OCI-LY3 (cell line): ENCODE measurements around the gene HMGB1.

ENCODE experiments used
- H2AFZ ChIP-seq: fragments of 200-600, 300-600 bp; shearing (Covaris generic); 2 replicates; pipeline ENCODE4 v1.6.0; 2014; ENCODE audit warnings: antibody characterized with exemption, low read depth, low read length
- H3K27ac ChIP-seq: fragments of 200-600, 300-600 bp; sonication (generic); 2 replicates; pipeline ENCODE4 v1.5.1; 2014; ENCODE audit warnings: mild to moderate bottlenecking, low read length, moderate library complexity, mixed read lengths
- H3K27me3 ChIP-seq: fragments of 200-600, 300-600 bp; sonication (generic); 2 replicates; pipeline ENCODE4 v1.6.1; 2014; ENCODE audit warnings: low read depth, low read length, mixed read lengths
- H3K36me3 ChIP-seq: fragments of 200-600, 300-600 bp; sonication (generic); replicated peaks from 2 replicates; pipeline ENCODE3; 2014; ENCODE audit warnings: low read depth, low read length, mixed read lengths
- H3K4me1 ChIP-seq: fragments of 300-600, 200-600 bp; sonication (generic); 2 replicates; pipeline ENCODE4 v1.6.1; 2014; ENCODE audit warnings: low read length, mixed read lengths
- H3K4me2 ChIP-seq: fragments of 200-600, 300-600 bp; sonication (generic); 2 replicates; pipeline ENCODE4 v1.6.1; 2014; ENCODE audit warnings: low read length, mixed read lengths
- H3K4me3 ChIP-seq: fragments of 300-600, 200-600 bp; sonication (generic); 2 replicates; pipeline ENCODE4 v1.5.1; 2014; ENCODE audit warnings: antibody characterized with exemption, mild to moderate bottlenecking, low read length, moderate library complexity
- H3K79me2 ChIP-seq: fragments of 300-600, 200-600 bp; shearing (Covaris generic); 2 replicates; pipeline ENCODE4 v1.6.1; 2014; ENCODE audit warnings: mild to moderate bottlenecking, low read length, mixed read lengths
- H3K9ac ChIP-seq: fragments of 300-600, 200-600 bp; shearing (Covaris generic); 2 replicates; pipeline ENCODE4 v1.6.0; 2014; ENCODE audit warnings: mild to moderate bottlenecking, low read length, moderate library complexity
- H3K9me3 ChIP-seq: fragments of 200-600, 300-600 bp; shearing (Covaris generic); 2 replicates; pipeline ENCODE4 v1.6.1; 2014; ENCODE audit warnings: low read length, mixed read lengths; ENCODE audit not compliant: insufficient read depth
- H4K20me1 ChIP-seq: fragments of 200-600, 300-600 bp; sonication (generic); 2 replicates; pipeline ENCODE4 v1.6.1; 2016; ENCODE audit warnings: low read length, mixed read lengths; ENCODE audit not compliant: insufficient read depth
- EZH2phosphoT487 ChIP-seq: fragments of 200-600 bp; shearing (Covaris generic); IDR thresholded peaks from 2 replicates; pipeline ENCODE4 v1.6.1; 2018; ENCODE audit warnings: antibody characterized with exemption, mixed run types, low read depth
- TF ChIP-seq, protein P1 (sequence below): fragments of 200-600, 300-600 bp; sonication (generic); IDR thresholded peaks from 2 replicates; pipeline ENCODE4 v1.5.1; 2014; ENCODE audit warnings: antibody characterized with exemption, low read length, low read depth

Gene HMGB1

DNA sequence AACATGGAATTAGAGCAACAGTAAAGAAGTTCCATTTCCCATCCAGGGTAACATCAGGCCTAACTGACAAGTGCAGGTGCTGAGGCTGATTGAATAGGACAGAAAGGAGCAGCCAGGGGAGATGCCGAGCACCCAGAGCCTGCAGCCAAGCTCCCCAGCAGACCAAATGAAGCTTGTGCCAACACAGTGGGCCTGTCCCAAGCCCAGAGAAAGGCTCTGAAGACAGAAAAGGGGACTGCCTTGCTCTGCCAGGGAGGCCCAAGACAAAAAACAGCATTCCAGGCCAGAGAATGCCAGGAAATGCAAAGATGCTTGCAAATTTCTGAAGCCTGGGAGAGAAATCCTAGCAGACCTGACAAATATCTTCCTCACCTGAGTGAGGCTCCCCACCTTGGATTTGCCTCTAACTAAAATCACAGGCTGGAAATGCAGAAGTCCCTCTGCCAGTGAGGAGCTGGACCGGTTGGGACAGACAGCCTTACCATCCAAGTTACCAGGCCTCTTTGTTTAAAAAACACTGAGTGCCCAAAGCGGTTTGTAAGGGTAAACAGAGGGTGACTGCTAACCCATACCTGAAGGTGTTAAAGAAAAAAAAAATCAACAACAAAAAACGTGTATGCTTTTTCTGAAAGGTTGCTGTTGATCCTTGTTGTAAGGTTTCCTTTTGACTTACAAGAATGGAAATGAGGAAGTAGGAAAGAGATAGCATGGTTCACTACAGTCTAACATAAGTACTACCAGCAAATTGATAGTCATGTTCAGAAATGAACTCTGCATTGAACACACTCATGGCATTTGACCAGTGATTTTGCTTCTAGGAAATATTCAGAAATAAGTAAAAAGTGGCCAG is 11.8 kb upstream of the HMGB1 start:
- H3K9me3 ChIP-seq: no peaks in the 10 kb centered on the region
- peak overlapping the region; percentile 38 for H3K4me3 ChIP-seq
- H3K79me2 ChIP-seq: no peaks in the 10 kb centered on the region
- H3K27me3 ChIP-seq: peaks cover 31% of the 10 kb centered on the region
- no peaks in the 10 kb centered on the region for H4K20me1 ChIP-seq
- H3K27ac ChIP-seq: no peak overlapping the region
- no peak overlapping the region for H3K9ac ChIP-seq
- no peaks in the 10 kb centered on the region for H3K36me3 ChIP-seq
- TF ChIP-seq, protein P1, sequence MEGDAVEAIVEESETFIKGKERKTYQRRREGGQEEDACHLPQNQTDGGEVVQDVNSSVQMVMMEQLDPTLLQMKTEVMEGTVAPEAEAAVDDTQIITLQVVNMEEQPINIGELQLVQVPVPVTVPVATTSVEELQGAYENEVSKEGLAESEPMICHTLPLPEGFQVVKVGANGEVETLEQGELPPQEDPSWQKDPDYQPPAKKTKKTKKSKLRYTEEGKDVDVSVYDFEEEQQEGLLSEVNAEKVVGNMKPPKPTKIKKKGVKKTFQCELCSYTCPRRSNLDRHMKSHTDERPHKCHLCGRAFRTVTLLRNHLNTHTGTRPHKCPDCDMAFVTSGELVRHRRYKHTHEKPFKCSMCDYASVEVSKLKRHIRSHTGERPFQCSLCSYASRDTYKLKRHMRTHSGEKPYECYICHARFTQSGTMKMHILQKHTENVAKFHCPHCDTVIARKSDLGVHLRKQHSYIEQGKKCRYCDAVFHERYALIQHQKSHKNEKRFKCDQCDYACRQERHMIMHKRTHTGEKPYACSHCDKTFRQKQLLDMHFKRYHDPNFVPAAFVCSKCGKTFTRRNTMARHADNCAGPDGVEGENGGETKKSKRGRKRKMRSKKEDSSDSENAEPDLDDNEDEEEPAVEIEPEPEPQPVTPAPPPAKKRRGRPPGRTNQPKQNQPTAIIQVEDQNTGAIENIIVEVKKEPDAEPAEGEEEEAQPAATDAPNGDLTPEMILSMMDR: no peak
- no peak for TF ChIP-seq EZH2phosphoT487
- no peak overlapping the region for H2AFZ ChIP-seq
- peaks cover 16% of the 10 kb centered on the region for H3K4me1 ChIP-seq
- H3K4me2 ChIP-seq: peak overlapping the region; percentile 63

DNA sequence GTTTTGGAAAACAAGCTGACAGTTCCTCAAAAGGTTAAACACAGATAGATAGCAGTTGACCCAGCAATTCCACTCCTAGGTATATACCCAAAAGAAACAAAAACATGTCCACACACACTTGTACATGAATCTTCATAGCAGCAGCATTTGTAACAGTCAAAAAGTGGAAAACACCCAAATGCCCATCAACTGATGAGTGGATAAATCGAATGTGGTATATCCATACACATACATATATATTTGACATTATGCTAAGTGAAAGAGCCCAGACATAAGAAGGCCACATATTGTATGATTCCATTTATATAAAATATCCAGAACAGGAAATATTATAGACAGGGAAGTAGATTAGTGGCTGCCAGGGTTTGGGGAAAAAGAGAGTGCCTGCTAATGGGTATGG is 7.9 kb upstream of the HMGB1 start:
- Histone ChIP-seq H3K79me2 (no peaks in the 10 kb centered on the region), H3K4me2 (no peak overlapping the region), H3K9ac (no peak overlapping the region), H3K9me3 (no peaks in the 10 kb centered on the region), H3K27ac (no peak overlapping the region), H3K27me3 (0 out of 2 replicates have a peak, but pooled peaks cover 7% of the 10 kb centered on the region), H3K4me1 (peaks cover 16% of the 10 kb centered on the region), H2AFZ (no peak overlapping the region), H3K36me3 (no peaks in the 10 kb centered on the region), H3K4me3 (no peak overlapping the region), H4K20me1 (no peaks in the 10 kb centered on the region)
- TF ChIP-seq EZH2phosphoT487: no peak
- TF ChIP-seq, protein P1: no peak

GRCh38 chr13:30466841-30467252 is 1.1 kb upstream of the HMGB1 start:
- peak overlapping the region; percentile 86 for H3K27ac ChIP-seq
- peaks cover 46% of the 10 kb centered on the region for H3K79me2 ChIP-seq
- no peaks in the 10 kb centered on the region for H3K9me3 ChIP-seq
- H3K4me3 ChIP-seq: peak overlapping the region; percentile 78
- H3K27me3 ChIP-seq: no peaks in the 10 kb centered on the region
- peaks cover 16% of the 10 kb centered on the region for H3K4me1 ChIP-seq
- H2AFZ ChIP-seq: peak overlapping the region; percentile 72
- TF ChIP-seq EZH2phosphoT487: no peak
- TF ChIP-seq, protein P1: no peak
- H3K9ac ChIP-seq: peak overlapping the region; percentile 79
- H3K4me2 ChIP-seq: peak overlapping the region; percentile 87
- peaks cover 16% of the 10 kb centered on the region for H4K20me1 ChIP-seq
- H3K36me3 ChIP-seq: peaks cover 19% of the 10 kb centered on the region

- H3K9me3 ChIP-seq: no peaks in the 10 kb centered on the region
- H4K20me1 ChIP-seq: peaks cover 21% of the 10 kb centered on the region
- H3K27me3 ChIP-seq: no peaks in the 10 kb centered on the region
- peaks cover 24% of the 10 kb centered on the region for H3K36me3 ChIP-seq
- H3K4me3 ChIP-seq: peak overlapping the region; percentile 78
- H3K27ac ChIP-seq: peak overlapping the region; percentile 86
- peak overlapping the region; percentile 72 for H2AFZ ChIP-seq
- peak overlapping the region; percentile 79 for H3K9ac ChIP-seq
- TF ChIP-seq, protein P1: no peak
- no peak for TF ChIP-seq EZH2phosphoT487
- peaks cover 16% of the 10 kb centered on the region for H3K4me1 ChIP-seq
- H3K4me2 ChIP-seq: peak overlapping the region; percentile 87
- H3K79me2 ChIP-seq: peaks cover 51% of the 10 kb centered on the region
Observed at GRCh38 chr13:30466358-30466714, 600 bp upstream of the HMGB1 start.
